Measurements from ENCODE around the gene LRPAP1. TPM values are rescaled to one million over a fixed set of nuclear protein-coding genes. Genes with fewer than 3 reads are reported as not detected.

LRPAP1 gene
- total RNA-seq, 1 experiment from 2014 or later, result 109 TPM

GRCh38 chr4:3480528-3481112, 51.6 kb downstream of the LRPAP1 start:
- H3K9me3 ChIP-seq (ENCODE audit: control insufficient read depth in 1 of 2, insufficient read depth in 1 of 2, low read depth in 1 of 2, low read length in 2 of 2), result no peaks in the 10 kb centered on the region
- POLR2A ChIA-PET, result interaction anchor here (1.1 kb wide), 1 partner anchor 26 kb away, joined by 3 read pairs; no protein-coding TSS in a partner anchor
- CTCF ChIA-PET, result interaction anchor here (0.6 to 2.3 kb wide), 14 partner anchors 8 to 462 kb away, joined by 3 to 19 read pairs (median 4); partner anchors contain the start of gene DOK7
- H3K27ac ChIP-seq (ENCODE audit: low read depth, low read length), result peak overlapping the region; percentile 8; the same call in 1 of the 2 replicates
- H3K4me1 ChIP-seq (ENCODE audit: control insufficient read depth in 1 of 2, insufficient read depth in 2 of 2, low read length in 2 of 2), result peaks cover 20 to 28% of the 10 kb centered on the region in 2 experiments
- H3K4me2 ChIP-seq (ENCODE audit: low read length), result peak overlapping the region; percentile 28; the same call in 1 of the 2 replicates
- no TSS peak for BruUV-seq (replicated peaks)
- TF ChIP-seq CEBPB (IDR thresholded peaks at IDR 0.05; ENCODE audit: low read depth), result no peak
- no peak for TF ChIP-seq JUND (IDR thresholded peaks at IDR 0.05)
- TF ChIP-seq RAD21 (IDR thresholded peaks at IDR 0.05; ENCODE audit: low read depth), result peak; percentile 87
- TF ChIP-seq SP1 (IDR thresholded peaks at IDR 0.05; ENCODE audit: low read depth), result no peak
- no peak for TF ChIP-seq ELF1 (IDR thresholded peaks at IDR 0.05; ENCODE audit: borderline replicate concordance, low read depth)
- TF ChIP-seq TCF7L2 (IDR thresholded peaks at IDR 0.05; ENCODE audit: borderline replicate concordance, extremely low read depth, insufficient read depth, insufficient read length), result no peak
- TF ChIP-seq, protein P1, sequence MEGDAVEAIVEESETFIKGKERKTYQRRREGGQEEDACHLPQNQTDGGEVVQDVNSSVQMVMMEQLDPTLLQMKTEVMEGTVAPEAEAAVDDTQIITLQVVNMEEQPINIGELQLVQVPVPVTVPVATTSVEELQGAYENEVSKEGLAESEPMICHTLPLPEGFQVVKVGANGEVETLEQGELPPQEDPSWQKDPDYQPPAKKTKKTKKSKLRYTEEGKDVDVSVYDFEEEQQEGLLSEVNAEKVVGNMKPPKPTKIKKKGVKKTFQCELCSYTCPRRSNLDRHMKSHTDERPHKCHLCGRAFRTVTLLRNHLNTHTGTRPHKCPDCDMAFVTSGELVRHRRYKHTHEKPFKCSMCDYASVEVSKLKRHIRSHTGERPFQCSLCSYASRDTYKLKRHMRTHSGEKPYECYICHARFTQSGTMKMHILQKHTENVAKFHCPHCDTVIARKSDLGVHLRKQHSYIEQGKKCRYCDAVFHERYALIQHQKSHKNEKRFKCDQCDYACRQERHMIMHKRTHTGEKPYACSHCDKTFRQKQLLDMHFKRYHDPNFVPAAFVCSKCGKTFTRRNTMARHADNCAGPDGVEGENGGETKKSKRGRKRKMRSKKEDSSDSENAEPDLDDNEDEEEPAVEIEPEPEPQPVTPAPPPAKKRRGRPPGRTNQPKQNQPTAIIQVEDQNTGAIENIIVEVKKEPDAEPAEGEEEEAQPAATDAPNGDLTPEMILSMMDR (IDR thresholded peaks at IDR 0.05 in 2 of 3, conservative IDR thresholded peaks at IDR 0.05 in 1 of 3; ENCODE audit: borderline replicate concordance in 1 of 3, insufficient read depth in 1 of 3, low read depth in 2 of 3, low read length in 2 of 3), result peak; percentile 97 to 100 (median 98)
- TF ChIP-seq, protein P2, sequence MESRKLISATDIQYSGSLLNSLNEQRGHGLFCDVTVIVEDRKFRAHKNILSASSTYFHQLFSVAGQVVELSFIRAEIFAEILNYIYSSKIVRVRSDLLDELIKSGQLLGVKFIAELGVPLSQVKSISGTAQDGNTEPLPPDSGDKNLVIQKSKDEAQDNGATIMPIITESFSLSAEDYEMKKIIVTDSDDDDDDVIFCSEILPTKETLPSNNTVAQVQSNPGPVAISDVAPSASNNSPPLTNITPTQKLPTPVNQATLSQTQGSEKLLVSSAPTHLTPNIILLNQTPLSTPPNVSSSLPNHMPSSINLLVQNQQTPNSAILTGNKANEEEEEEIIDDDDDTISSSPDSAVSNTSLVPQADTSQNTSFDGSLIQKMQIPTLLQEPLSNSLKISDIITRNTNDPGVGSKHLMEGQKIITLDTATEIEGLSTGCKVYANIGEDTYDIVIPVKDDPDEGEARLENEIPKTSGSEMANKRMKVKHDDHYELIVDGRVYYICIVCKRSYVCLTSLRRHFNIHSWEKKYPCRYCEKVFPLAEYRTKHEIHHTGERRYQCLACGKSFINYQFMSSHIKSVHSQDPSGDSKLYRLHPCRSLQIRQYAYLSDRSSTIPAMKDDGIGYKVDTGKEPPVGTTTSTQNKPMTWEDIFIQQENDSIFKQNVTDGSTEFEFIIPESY (IDR thresholded peaks at IDR 0.05; ENCODE audit: extremely low read depth, insufficient replicate concordance, low read length), result no peak
- H3K36me3 ChIP-seq (ENCODE audit: control insufficient read depth in 1 of 2, insufficient read depth in 2 of 2, low read length in 2 of 2), result no peaks in the 10 kb centered on the region
- intact Hi-C loops (cut with micrococcal nuclease), result loop anchor here (1.0 kb wide), 2 partner anchors 62 to 374 kb away; no protein-coding TSS in a partner anchor
- no peaks in the 10 kb centered on the region for H4K20me1 ChIP-seq (ENCODE audit: insufficient read depth)
- H3K27me3 ChIP-seq (ENCODE audit: insufficient read depth, low read length), result no peaks in the 10 kb centered on the region
- no peak overlapping the region for H2AFZ ChIP-seq (ENCODE audit: low read depth, low read length, poor library complexity, severe bottlenecking)
- H3K79me2 ChIP-seq (ENCODE audit: insufficient read depth, low read length), result no peaks in the 10 kb centered on the region
- peak; percentile 45 for DNase-seq (ENCODE audit: low read depth, low spot score)
- H3K4me3 ChIP-seq (replicated peaks in 1 of 2; ENCODE audit: low read depth in 1 of 2, low read length in 2 of 2), result no peak overlapping the region
- no peaks in the 10 kb centered on the region for H3K9me2 ChIP-seq (ENCODE audit: insufficient read depth)
- RAD21 ChIA-PET (ENCODE audit: low non-redundant PET in 1 of 2, low total read pairs in 2 of 2, uncharacterized antibody in 2 of 2, unreplicated experiment in 2 of 2), result interaction anchor here (0.6 to 1.1 kb wide), 5 partner anchors 135 to 400 kb away, joined by 3 to 6 read pairs (median 3); no protein-coding TSS in a partner anchor
- H3K9ac ChIP-seq (ENCODE audit: low read length), result no peak overlapping the region
- ATAC-seq, result peak; percentile 87

Data from HCT116 (cell line).